HEK293 (cell line): Measurements from ENCODE around the gene NHLRC1.

Experiments
- CTCF ChIP-seq: fragments of 450-650 bp; formaldehyde crosslinking; IDR thresholded peaks from 2 replicates; pipeline ENCODE4 v1.5.1; 2016; ENCODE audit warnings: missing biosample characterization, missing genetic modification characterization
- INSM2 ChIP-seq: fragments of 450-650 bp; formaldehyde crosslinking; IDR thresholded peaks from 2 replicates; pipeline ENCODE4 v1.5.1; 2016; ENCODE audit warnings: missing biosample characterization, missing genetic modification characterization
- MYNN ChIP-seq: fragments of 450-650 bp; formaldehyde crosslinking; IDR thresholded peaks from 2 replicates; pipeline ENCODE4 v1.5.1; 2016; ENCODE audit warnings: missing biosample characterization, missing genetic modification characterization, borderline replicate concordance
- PRDM10 ChIP-seq: fragments of 450-650 bp; formaldehyde crosslinking; IDR thresholded peaks from 2 replicates; pipeline ENCODE4 v1.5.1; 2016; ENCODE audit warnings: missing biosample characterization, missing genetic modification characterization
- SCRT2 ChIP-seq: fragments of 450-650 bp; formaldehyde crosslinking; IDR thresholded peaks from 2 replicates; pipeline ENCODE4 v1.5.1; 2016; ENCODE audit warnings: missing biosample characterization, missing genetic modification characterization
- ZBTB26 ChIP-seq: fragments of 450-650 bp; formaldehyde crosslinking; optimal IDR thresholded peaks from 2 replicates; pipeline ENCODE3; 2016; ENCODE audit warnings: missing biosample characterization, mild to moderate bottlenecking, missing genetic modification characterization
- ZIC2 ChIP-seq: fragments of 450-650 bp; formaldehyde crosslinking; IDR thresholded peaks from 2 replicates; pipeline ENCODE4 v1.5.1; 2016; ENCODE audit warnings: missing biosample characterization, missing genetic modification characterization
- ZNF121 ChIP-seq: fragments of 450-650 bp; formaldehyde crosslinking; IDR thresholded peaks from 2 replicates; pipeline ENCODE4 v1.5.1; 2016; ENCODE audit warnings: missing biosample characterization, missing genetic modification characterization
- ZNF133 ChIP-seq: fragments of 450-650 bp; formaldehyde crosslinking; IDR thresholded peaks from 2 replicates; pipeline ENCODE4 v1.5.1; 2016; ENCODE audit warnings: missing biosample characterization, missing genetic modification characterization
- ZNF221 ChIP-seq: fragments of 450-650 bp; formaldehyde crosslinking; IDR thresholded peaks from 2 replicates; pipeline ENCODE4 v1.5.1; 2017; ENCODE audit warnings: missing biosample characterization, missing genetic modification characterization, borderline replicate concordance
- ZNF311 ChIP-seq: fragments of 450-650 bp; formaldehyde crosslinking; IDR thresholded peaks from 2 replicates; pipeline ENCODE4 v1.5.1; 2017; ENCODE audit warnings: missing biosample characterization, missing genetic modification characterization, borderline replicate concordance
- ZNF341 ChIP-seq: fragments of 450-650 bp; formaldehyde crosslinking; IDR thresholded peaks from 2 replicates; pipeline ENCODE4; 2016; ENCODE audit warnings: low read depth, missing biosample characterization, missing genetic modification characterization
- ZNF350 ChIP-seq: fragments of 450-650 bp; formaldehyde crosslinking; IDR thresholded peaks from 2 replicates; pipeline ENCODE4 v1.5.0; 2017; ENCODE audit warnings: missing biosample characterization, mild to moderate bottlenecking, missing genetic modification characterization
- ZNF366 ChIP-seq: fragments of 450-650 bp; formaldehyde crosslinking; conservative IDR thresholded peaks from 2 replicates; pipeline ENCODE4 v1.5.1; 2016; ENCODE audit warnings: missing biosample characterization, missing genetic modification characterization
- ZNF391 ChIP-seq: fragments of 450-650 bp; formaldehyde crosslinking; IDR thresholded peaks from 2 replicates; pipeline ENCODE4 v1.5.1; 2016; ENCODE audit warnings: low read depth, missing biosample characterization, missing genetic modification characterization, borderline replicate concordance
- ZNF416 ChIP-seq: fragments of 450-650 bp; formaldehyde crosslinking; IDR thresholded peaks from 2 replicates; pipeline ENCODE4 v1.5.1; 2016; ENCODE audit warnings: missing biosample characterization, missing genetic modification characterization
- ZNF549 ChIP-seq: fragments of 450-650 bp; IDR thresholded peaks from 2 replicates; pipeline ENCODE4 v1.5.1; 2018; ENCODE audit warnings: missing biosample characterization, missing genetic modification characterization, mild to moderate bottlenecking, inconsistent platforms, moderate library complexity
- ZNF558 ChIP-seq: fragments of 450-650 bp; formaldehyde crosslinking; IDR thresholded peaks from 2 replicates; pipeline ENCODE4 v1.5.1; 2016; ENCODE audit warnings: missing biosample characterization, missing genetic modification characterization
- ZNF571 ChIP-seq: fragments of 450-650 bp; formaldehyde crosslinking; IDR thresholded peaks from 2 replicates; pipeline ENCODE4 v1.5.0; 2017; ENCODE audit warnings: missing biosample characterization, missing genetic modification characterization
- ZNF596 ChIP-seq: fragments of 450-650 bp; IDR thresholded peaks from 2 replicates; pipeline ENCODE4 v1.5.0; 2018; ENCODE audit warnings: missing biosample characterization, mild to moderate bottlenecking, missing genetic modification characterization, moderate library complexity
- ZNF660 ChIP-seq: fragments of 450-650 bp; IDR thresholded peaks from 2 replicates; pipeline ENCODE4 v1.5.1; 2018; ENCODE audit warnings: missing biosample characterization, mild to moderate bottlenecking, missing genetic modification characterization
- ZNF707 ChIP-seq: fragments of 450-650 bp; formaldehyde crosslinking; IDR thresholded peaks from 2 replicates; pipeline ENCODE4 v1.5.1; 2016; ENCODE audit warnings: missing biosample characterization, missing genetic modification characterization
- ZNF830 ChIP-seq: fragments of 450-650 bp; IDR thresholded peaks from 2 replicates; pipeline ENCODE4 v1.5.0; 2018; ENCODE audit warnings: missing biosample characterization, missing genetic modification characterization, low read depth, mild to moderate bottlenecking, moderate library complexity
- TF ChIP-seq, protein P1 (sequence below): fragments of 450-650 bp; formaldehyde crosslinking; IDR thresholded peaks from 2 replicates; pipeline ENCODE4 v1.5.1; 2017; ENCODE audit warnings: missing biosample characterization, missing genetic modification characterization
- TF ChIP-seq, protein P2 (sequence below): fragments of 450-650 bp; formaldehyde crosslinking; IDR thresholded peaks from 2 replicates; pipeline ENCODE4 v1.5.1; 2016; ENCODE audit warnings: missing biosample characterization, missing genetic modification characterization
- TF ChIP-seq, protein P3 (sequence below): fragments of 450-650 bp; IDR thresholded peaks from 2 replicates; pipeline ENCODE4 v1.5.1; 2018; ENCODE audit warnings: missing biosample characterization, missing genetic modification characterization

The NHLRC1 gene

GRCh38 chr6:18155864-18156421, 33.5 kb upstream of the NHLRC1 start (continued):
- TF ChIP-seq PRDM10 (tag by site-specific recombination): peak; percentile 75
- no peak for TF ChIP-seq ZNF596
- no peak for TF ChIP-seq MYNN (tag by site-specific recombination)
- no peak for TF ChIP-seq ZNF416 (tag by site-specific recombination)
- no peak for TF ChIP-seq ZNF121 (tag by site-specific recombination)
- TF ChIP-seq, protein P1, sequence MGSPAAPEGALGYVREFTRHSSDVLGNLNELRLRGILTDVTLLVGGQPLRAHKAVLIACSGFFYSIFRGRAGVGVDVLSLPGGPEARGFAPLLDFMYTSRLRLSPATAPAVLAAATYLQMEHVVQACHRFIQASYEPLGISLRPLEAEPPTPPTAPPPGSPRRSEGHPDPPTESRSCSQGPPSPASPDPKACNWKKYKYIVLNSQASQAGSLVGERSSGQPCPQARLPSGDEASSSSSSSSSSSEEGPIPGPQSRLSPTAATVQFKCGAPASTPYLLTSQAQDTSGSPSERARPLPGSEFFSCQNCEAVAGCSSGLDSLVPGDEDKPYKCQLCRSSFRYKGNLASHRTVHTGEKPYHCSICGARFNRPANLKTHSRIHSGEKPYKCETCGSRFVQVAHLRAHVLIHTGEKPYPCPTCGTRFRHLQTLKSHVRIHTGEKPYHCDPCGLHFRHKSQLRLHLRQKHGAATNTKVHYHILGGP (tag by site-specific recombination): no peak
- TF ChIP-seq ZNF558 (tag by site-specific recombination): no peak
- no peak for TF ChIP-seq ZNF707 (tag by site-specific recombination)
- TF ChIP-seq ZNF221 (tag by site-specific recombination): no peak
- TF ChIP-seq ZNF133 (tag by site-specific recombination): no peak
- TF ChIP-seq CTCF (tag by site-specific recombination): peak; percentile 54; the same call in 1 of the 2 replicates
- TF ChIP-seq, protein P2, sequence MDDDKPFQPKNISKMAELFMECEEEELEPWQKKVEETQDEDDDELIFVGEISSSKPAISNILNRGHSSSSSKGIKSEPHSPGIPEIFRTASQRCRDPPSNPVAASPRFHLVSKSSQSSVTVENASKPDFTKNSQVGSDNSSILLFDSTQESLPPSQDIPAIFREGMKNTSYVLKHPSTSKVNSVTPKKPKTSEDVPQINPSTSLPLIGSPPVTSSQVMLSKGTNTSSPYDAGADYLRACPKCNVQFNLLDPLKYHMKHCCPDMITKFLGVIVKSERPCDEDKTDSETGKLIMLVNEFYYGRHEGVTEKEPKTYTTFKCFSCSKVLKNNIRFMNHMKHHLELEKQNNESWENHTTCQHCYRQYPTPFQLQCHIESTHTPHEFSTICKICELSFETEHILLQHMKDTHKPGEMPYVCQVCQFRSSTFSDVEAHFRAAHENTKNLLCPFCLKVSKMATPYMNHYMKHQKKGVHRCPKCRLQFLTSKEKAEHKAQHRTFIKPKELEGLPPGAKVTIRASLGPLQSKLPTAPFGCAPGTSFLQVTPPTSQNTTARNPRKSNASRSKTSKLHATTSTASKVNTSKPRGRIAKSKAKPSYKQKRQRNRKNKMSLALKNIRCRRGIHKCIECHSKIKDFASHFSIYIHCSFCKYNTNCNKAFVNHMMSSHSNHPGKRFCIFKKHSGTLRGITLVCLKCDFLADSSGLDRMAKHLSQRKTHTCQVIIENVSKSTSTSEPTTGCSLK (tag by site-specific recombination): no peak
- TF ChIP-seq ZNF660 (tag by site-specific recombination): peak; percentile 9; the same call in 1 of the 2 replicates
- TF ChIP-seq SCRT2: no peak
- TF ChIP-seq ZNF391 (tag by site-specific recombination): no peak
- TF ChIP-seq, protein P3, sequence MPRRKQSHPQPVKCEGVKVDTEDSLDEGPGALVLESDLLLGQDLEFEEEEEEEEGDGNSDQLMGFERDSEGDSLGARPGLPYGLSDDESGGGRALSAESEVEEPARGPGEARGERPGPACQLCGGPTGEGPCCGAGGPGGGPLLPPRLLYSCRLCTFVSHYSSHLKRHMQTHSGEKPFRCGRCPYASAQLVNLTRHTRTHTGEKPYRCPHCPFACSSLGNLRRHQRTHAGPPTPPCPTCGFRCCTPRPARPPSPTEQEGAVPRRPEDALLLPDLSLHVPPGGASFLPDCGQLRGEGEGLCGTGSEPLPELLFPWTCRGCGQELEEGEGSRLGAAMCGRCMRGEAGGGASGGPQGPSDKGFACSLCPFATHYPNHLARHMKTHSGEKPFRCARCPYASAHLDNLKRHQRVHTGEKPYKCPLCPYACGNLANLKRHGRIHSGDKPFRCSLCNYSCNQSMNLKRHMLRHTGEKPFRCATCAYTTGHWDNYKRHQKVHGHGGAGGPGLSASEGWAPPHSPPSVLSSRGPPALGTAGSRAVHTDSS (tag by site-specific recombination): no peak
- TF ChIP-seq ZNF341 (tag by site-specific recombination): peak; percentile 91
- TF ChIP-seq ZNF830 (tag by site-specific recombination): no peak
- no peak for TF ChIP-seq ZNF366 (tag by site-specific recombination)
- no peak for TF ChIP-seq ZNF311
- no peak for TF ChIP-seq ZNF571 (tag by site-specific recombination)
- no peak for TF ChIP-seq ZNF350 (tag by site-specific recombination)
- TF ChIP-seq ZNF549 (tag by site-specific recombination): no peak
- no peak for TF ChIP-seq ZBTB26 (tag by site-specific recombination)
- TF ChIP-seq ZIC2 (tag by site-specific recombination): no peak
- no peak for TF ChIP-seq INSM2 (tag by site-specific recombination)
